Keratinocyte (primary cell): ENCODE measurements around the gene GNAT3. TPM values are rescaled to one million over a fixed set of nuclear protein-coding genes. Genes with fewer than 3 reads are reported as not detected.

Experiments used
- DNase-seq: peaks from one replicate; pipeline ENCODE4 v3.0.0-alpha.2; 2011; ENCODE audit warnings: low read depth, missing footprints, low spot score
- FAIRE-seq: peaks from 2 replicates; lab custom pipeline; 2011; peaks lifted over from hg19 to GRCh38; lab: Jason Lieb, UNC
- H2AFZ ChIP-seq: 2 replicates; pipeline ENCODE4 v1.6.0; 2012; ENCODE audit warnings: low read length, control low read depth, inconsistent platforms; ENCODE audit not compliant: control insufficient read depth
- H3K27ac ChIP-seq: 2 replicates; pipeline ENCODE4 v1.5.1; 2011; ENCODE audit warnings: low read length; ENCODE audit not compliant: control insufficient read depth, insufficient read depth
- H3K27me3 ChIP-seq: 3 replicates; pipeline ENCODE4 v1.6.0; 2011; ENCODE audit warnings: low read length; ENCODE audit not compliant: control insufficient read depth, insufficient read depth; ENCODE audit errors: extremely low read depth
- H3K36me3 ChIP-seq, 2 experiments: 2 replicates in 1 of 2; 3 replicates in 1 of 2; pipeline ENCODE4 v1.5.1; 2011; ENCODE audit warnings: low read length in 2 of 2, mild to moderate bottlenecking in 1 of 2; ENCODE audit not compliant: control insufficient read depth in 2 of 2, insufficient read depth in 2 of 2; ENCODE audit errors: extremely low read depth in 1 of 2
- H3K4me1 ChIP-seq: 3 replicates; pipeline ENCODE4 v1.5.1; 2011; ENCODE audit warnings: low read length; ENCODE audit not compliant: control insufficient read depth, insufficient read depth; ENCODE audit errors: extremely low read depth
- H3K4me2 ChIP-seq: 3 replicates; pipeline ENCODE4 v1.6.0; 2011; ENCODE audit warnings: low read depth, low read length; ENCODE audit not compliant: control insufficient read depth, insufficient read depth; ENCODE audit errors: extremely low read depth
- H3K4me3 ChIP-seq, 3 experiments: fragments of 200-600 bp in 1 of 3; sonication (generic) in 1 of 3; 2 replicates in 2 of 3; 3 replicates in 1 of 3; pipeline ENCODE4 v1.5.1; 2011 to 2016; ENCODE audit warnings: low read length in 3 of 3, mild to moderate bottlenecking in 3 of 3, control low read depth in 2 of 3, inconsistent platforms in 1 of 3, low read depth in 1 of 3, mixed read lengths in 1 of 3, mixed run types in 1 of 3, moderate library complexity in 1 of 3; ENCODE audit not compliant: control insufficient read depth in 2 of 3, insufficient read depth in 2 of 3; ENCODE audit errors: extremely low read depth in 1 of 3
- H3K79me2 ChIP-seq: 2 replicates; pipeline ENCODE4 v1.6.0; 2012; ENCODE audit warnings: low read length; ENCODE audit not compliant: control insufficient read depth, insufficient read depth
- H3K9ac ChIP-seq: 3 replicates; pipeline ENCODE4 v1.6.0; 2011; ENCODE audit warnings: low read length; ENCODE audit not compliant: control insufficient read depth, insufficient read depth; ENCODE audit errors: extremely low read depth
- H3K9me1 ChIP-seq: 3 replicates; pipeline ENCODE4 v1.6.0; 2011; ENCODE audit warnings: low read length; ENCODE audit not compliant: control insufficient read depth, insufficient read depth; ENCODE audit errors: extremely low read depth
- H3K9me3 ChIP-seq: 2 replicates; pipeline ENCODE4 v1.5.1; 2012; ENCODE audit warnings: low read depth, low read length; ENCODE audit not compliant: control insufficient read depth
- H4K20me1 ChIP-seq: 3 replicates; pipeline ENCODE4 v1.6.0; 2011; ENCODE audit warnings: low read length; ENCODE audit not compliant: control insufficient read depth, insufficient read depth; ENCODE audit errors: extremely low read depth
- EZH2 ChIP-seq: IDR thresholded peaks from one replicate; pipeline ENCODE4 v1.6.1; 2012; ENCODE audit warnings: inconsistent platforms, mild to moderate bottlenecking, low read length, moderate library complexity
- dilution Hi-C: fragments of 300-500 bp; cut with MboI; formaldehyde crosslinking; loops from one replicate; pipeline ENCODE4 v1.7.0; 2020; ENCODE audit warnings: low sequenced_read_pairs; ENCODE audit not compliant: extremely low pct_ligation_motif_present
- polyA plus RNA-seq, 5 experiments: library from polyadenylated mRNA; depleted of rRNA in 3 of 5; stranded (reverse) in 3 of 5; stranded (forward) in 1 of 5; unstranded in 1 of 5; fragments of >200 nt; gene quantifications; 1 replicate in 1 of 5; 2 replicates in 3 of 5; 3 replicates in 1 of 5; pipeline versions ENCODE4 v1.2.1 to v1.2.3, GENCODE V29; 2011 to 2012; ENCODE audit warnings: missing spikeins in 2 of 5, low read depth in 1 of 5, low replicate concordance in 1 of 5
- TF ChIP-seq, protein P1 (sequence below), 3 experiments: IDR thresholded peaks in 1 of 3; conservative IDR thresholded peaks in 1 of 3; optimal IDR thresholded peaks in 1 of 3; 2 replicates in 2 of 3; 3 replicates in 1 of 3; pipeline versions ENCODE3 to v1.5.1; 2011; ENCODE audit warnings: low read length in 3 of 3, mild to moderate bottlenecking in 3 of 3, moderate library complexity in 2 of 3, control low read depth in 1 of 3, inconsistent platforms in 1 of 3; ENCODE audit not compliant: insufficient read depth in 2 of 3; ENCODE audit errors: extremely low read depth in 1 of 3

The GNAT3 gene
- polyA plus RNA-seq, 1 donor (not counting 4 experiments of a cell fraction or from before 2014, with no cell fraction given): not detected

- DNase-seq (no peak), FAIRE-seq (no peak)
- no peak overlapping the region for H3K27ac ChIP-seq
- H3K9me3 ChIP-seq: no peaks in the 10 kb centered on the region
- H3K4me2 ChIP-seq: no peak overlapping the region
- no peak overlapping the region for H3K9ac ChIP-seq
- no peaks in the 10 kb centered on the region for H3K79me2 ChIP-seq
- H3K36me3 ChIP-seq: no peaks in the 10 kb centered on the region
- peaks cover 22% of the 10 kb centered on the region for H3K4me1 ChIP-seq
- no peaks in the 10 kb centered on the region for H4K20me1 ChIP-seq
- H3K4me3 ChIP-seq: no peak overlapping the region
- no peak overlapping the region for H2AFZ ChIP-seq
- no peaks in the 10 kb centered on the region for H3K27me3 ChIP-seq
- dilution Hi-C loops: no loop called here
- no peaks in the 10 kb centered on the region for H3K9me1 ChIP-seq
- TF ChIP-seq, protein P1, sequence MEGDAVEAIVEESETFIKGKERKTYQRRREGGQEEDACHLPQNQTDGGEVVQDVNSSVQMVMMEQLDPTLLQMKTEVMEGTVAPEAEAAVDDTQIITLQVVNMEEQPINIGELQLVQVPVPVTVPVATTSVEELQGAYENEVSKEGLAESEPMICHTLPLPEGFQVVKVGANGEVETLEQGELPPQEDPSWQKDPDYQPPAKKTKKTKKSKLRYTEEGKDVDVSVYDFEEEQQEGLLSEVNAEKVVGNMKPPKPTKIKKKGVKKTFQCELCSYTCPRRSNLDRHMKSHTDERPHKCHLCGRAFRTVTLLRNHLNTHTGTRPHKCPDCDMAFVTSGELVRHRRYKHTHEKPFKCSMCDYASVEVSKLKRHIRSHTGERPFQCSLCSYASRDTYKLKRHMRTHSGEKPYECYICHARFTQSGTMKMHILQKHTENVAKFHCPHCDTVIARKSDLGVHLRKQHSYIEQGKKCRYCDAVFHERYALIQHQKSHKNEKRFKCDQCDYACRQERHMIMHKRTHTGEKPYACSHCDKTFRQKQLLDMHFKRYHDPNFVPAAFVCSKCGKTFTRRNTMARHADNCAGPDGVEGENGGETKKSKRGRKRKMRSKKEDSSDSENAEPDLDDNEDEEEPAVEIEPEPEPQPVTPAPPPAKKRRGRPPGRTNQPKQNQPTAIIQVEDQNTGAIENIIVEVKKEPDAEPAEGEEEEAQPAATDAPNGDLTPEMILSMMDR (optimal IDR thresholded peaks at IDR 0.05 in 1 of 3, IDR thresholded peaks at IDR 0.05 in 1 of 3, conservative IDR thresholded peaks at IDR 0.05 in 1 of 3; ENCODE audit: extremely low read depth in 1 of 3, insufficient read depth in 2 of 3, low read length in 3 of 3): no peak
- TF ChIP-seq EZH2: no peak
Observed at GRCh38 chr7:80540836-80541235, 29.0 kb upstream of the GNAT3 start.

GRCh38 chr7:80537091-80537490 is 25.2 kb upstream of the GNAT3 start:
- Histone ChIP-seq H3K4me2 (no peak overlapping the region), H3K9ac (no peak overlapping the region), H4K20me1 (no peaks in the 10 kb centered on the region), H3K36me3 (no peaks in the 10 kb centered on the region), H2AFZ (no peak overlapping the region), H3K27me3 (no peaks in the 10 kb centered on the region), H3K4me3 (no peak overlapping the region), H3K9me3 (no peaks in the 10 kb centered on the region), H3K27ac (no peak overlapping the region), H3K4me1 (peaks cover 17% of the 10 kb centered on the region), H3K9me1 (no peaks in the 10 kb centered on the region), H3K79me2 (no peaks in the 10 kb centered on the region)
- no peak for FAIRE-seq
- dilution Hi-C loops: no loop called here
- TF ChIP-seq EZH2: no peak
- TF ChIP-seq, protein P1 (optimal IDR thresholded peaks at IDR 0.05 in 1 of 3, IDR thresholded peaks at IDR 0.05 in 1 of 3, conservative IDR thresholded peaks at IDR 0.05 in 1 of 3; ENCODE audit: extremely low read depth in 1 of 3, insufficient read depth in 2 of 3, low read length in 3 of 3): no peak
- no peak for DNase-seq
